DMS 273 (cell line): ENCODE results near the gene FAM162B.
"Not testable (repeated sequence)": the region's sequence is repeated elsewhere in the genome, so short reads cannot be mapped to it uniquely, and the experiment has no call there.

Experiments used
- DNase-seq: peaks from one replicate; lab custom pipeline; 2025; ENCODE audit not compliant: unreplicated experiment; lab: John Stamatoyannopoulos, UW

The FAM162B gene

GRCh38 chr6:116730513-116730912, 35.0 kb downstream of the FAM162B start:
- no peak for DNase-seq

- no peak for DNase-seq
Observed at GRCh38 chr6:116726947-116727346, 38.6 kb downstream of the FAM162B start.

GRCh38 chr6:116714761-116715160, 50.8 kb downstream of the FAM162B start:
- no peak for DNase-seq

- DNase-seq: no peak
Observed at GRCh38 chr6:116714296-116714695, 51.2 kb downstream of the FAM162B start.

GRCh38 chr6:116705917-116706316, 59.6 kb downstream of the FAM162B start:
- no peak for DNase-seq

- DNase-seq: not testable (repeated sequence)
Observed at GRCh38 chr6:116703888-116704287, 61.6 kb downstream of the FAM162B start.
